ENCODE results near the gene TMEM269. TPM values are rescaled to one million over a fixed set of nuclear protein-coding genes. Genes with fewer than 3 reads are reported as not detected.

TMEM269 gene
- total RNA-seq, 1 donor from 2014 or later: 0.06 TPM

- no peak for DNase-seq (ENCODE audit: low spot score)
Measured at GRCh38 chr1:42847721-42848460, 63.1 kb downstream of the TMEM269 start.

- no peak for DNase-seq (ENCODE audit: low spot score)
Measured at GRCh38 chr1:42848823-42849537, 64.2 kb downstream of the TMEM269 start.

GRCh38 chr1:42849944-42850343 lies 65.2 kb downstream of the TMEM269 start:
- DNase-seq (ENCODE audit: low spot score): no peak

Other genes with a start within 250 kb of the TMEM269 start
- 25.4 TPM for gene PPIH, start 126.6 kb upstream of the TMEM269 start, total RNA-seq
- gene YBX1, start 102.6 kb upstream of the TMEM269 start, total RNA-seq: 408 TPM
- gene CLDN19, start 44.8 kb upstream of the TMEM269 start, total RNA-seq: 0.06 TPM
- 41.9 TPM for gene P3H1, start 18.0 kb upstream of the TMEM269 start, total RNA-seq
- 6.7 TPM for gene C1orf50, start 17.7 kb upstream of the TMEM269 start, total RNA-seq
- gene ERMAP, start 32.1 kb downstream of the TMEM269 start, total RNA-seq: 16.6 TPM
- 17.8 TPM for gene SVBP, start 32.4 kb downstream of the TMEM269 start, total RNA-seq
- gene ZNF691, start 61.6 kb downstream of the TMEM269 start, total RNA-seq: 10.6 TPM
- gene SLC2A1, start 173.9 kb downstream of the TMEM269 start, total RNA-seq: 142 TPM

All from mucosa of gallbladder (tissue), 1 donor.